ENCODE measurements around the gene CHAF1A. TPM values are rescaled to one million over a fixed set of nuclear protein-coding genes. Genes with fewer than 3 reads are reported as not detected.

Gene CHAF1A
- total and polyA plus RNA-seq, 7 experiments from 2014 or later, result 3.2 to 71.2 (median 12.4) TPM

- Histone ChIP-seq H3K27ac (ENCODE audit: low read depth, low read length) (no peak overlapping the region), H3K27me3 (ENCODE audit: control insufficient read depth in 2 of 2, insufficient read depth in 2 of 2, low read length in 2 of 2) (no peaks in the 10 kb centered on the region)
Observed at GRCh38 chr19:4491446-4491845, 89.0 kb downstream of the CHAF1A start.

DNA sequence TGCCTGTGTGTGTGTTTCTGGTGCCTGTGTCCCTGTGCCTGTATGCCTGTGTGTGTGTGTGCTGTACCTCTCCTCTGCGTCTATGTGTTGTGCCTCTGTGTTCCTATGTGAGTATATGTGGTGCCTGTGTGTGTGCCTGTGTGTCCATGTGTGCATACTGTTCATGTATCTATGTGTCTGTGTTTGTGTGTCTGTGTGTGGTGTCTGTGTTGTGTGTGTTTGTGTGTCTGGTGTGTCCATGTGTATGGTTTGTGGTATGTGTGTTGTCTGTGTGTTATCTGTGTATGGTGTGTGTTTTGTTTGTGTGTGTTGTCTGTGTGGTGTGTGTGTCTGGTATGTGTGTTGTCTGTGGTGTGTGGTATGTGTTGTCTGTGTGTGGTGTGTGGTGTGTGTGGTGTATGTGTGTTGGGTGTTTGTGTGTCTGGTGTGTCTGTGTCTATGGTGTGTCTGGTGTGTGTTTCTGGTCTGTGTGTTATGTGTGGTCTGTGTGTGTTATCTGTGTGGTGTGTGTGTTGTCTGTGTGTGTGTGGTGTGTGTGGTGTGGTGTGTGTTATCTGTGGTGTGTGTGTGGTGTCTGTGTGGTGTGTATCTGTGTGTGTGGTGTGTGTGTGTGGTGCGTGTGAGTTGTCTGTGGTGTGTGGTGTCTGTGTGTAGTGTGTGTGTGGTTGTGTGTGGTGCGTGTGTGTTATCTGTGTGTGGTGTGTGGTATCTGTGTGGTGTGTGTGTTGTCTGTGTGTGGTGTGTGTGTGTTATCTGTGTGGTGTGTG, 90.1 kb downstream of the CHAF1A start:
- no peak overlapping the region for H3K4me3 ChIP-seq (ENCODE audit: low read length)
- Mint-ChIP-seq H3K27ac (no peak overlapping the region), H3K4me1 (no peaks in the 10 kb centered on the region), H3K27me3 (no peaks in the 10 kb centered on the region), H3K4me3 (no peak overlapping the region), H3K36me3 (peaks cover 0 to 16% (median 5%) of the 10 kb centered on the region in 5 donors), H3K9me3 (no peaks in the 10 kb centered on the region)
- ChIA-PET CTCF (no interaction called here), POLR2A (no interaction called here)
- DNase-seq (no peak), ATAC-seq (no peak)
- intact Hi-C loops (cut with micrococcal nuclease), result no loop called here
- peaks cover 0 to 71% (median 0%) of the 10 kb centered on the region in 3 experiments for H3K36me3 ChIP-seq (ENCODE audit: control insufficient read depth in 2 of 3, insufficient read depth in 3 of 3, low read length in 3 of 3)
- H3K27ac ChIP-seq (ENCODE audit: low read depth, low read length), result no peak overlapping the region
- H3K27me3 ChIP-seq (ENCODE audit: control insufficient read depth in 2 of 2, insufficient read depth in 2 of 2, low read length in 2 of 2), result no peaks in the 10 kb centered on the region
- H3K4me1 ChIP-seq (ENCODE audit: control insufficient read depth in 2 of 2, insufficient read depth in 2 of 2, low read length in 2 of 2), result no peaks in the 10 kb centered on the region
- no peaks in the 10 kb centered on the region for H3K9me3 ChIP-seq (ENCODE audit: control insufficient read depth in 2 of 3, low read length in 3 of 3)

More at GRCh38 chr19:4491446-4491845, 89.0 kb downstream of the CHAF1A start:
- no peak for ATAC-seq
- H3K9me3 ChIP-seq (ENCODE audit: control insufficient read depth in 2 of 3, low read length in 3 of 3), result no peaks in the 10 kb centered on the region
- H3K4me3 Mint-ChIP-seq, result no peak overlapping the region
- no peaks in the 10 kb centered on the region for H3K27me3 Mint-ChIP-seq
- POLR2A ChIA-PET, result no interaction called here
- peaks cover 0 to 20% (median 9%) of the 10 kb centered on the region in 5 donors for H3K36me3 Mint-ChIP-seq
- no peak overlapping the region for H3K27ac Mint-ChIP-seq
- CTCF ChIA-PET, result no interaction called here
- peaks cover 0 to 68% (median 0%) of the 10 kb centered on the region in 3 experiments for H3K36me3 ChIP-seq (ENCODE audit: control insufficient read depth in 2 of 3, insufficient read depth in 3 of 3, low read length in 3 of 3)
- H3K4me1 ChIP-seq (ENCODE audit: control insufficient read depth in 2 of 2, insufficient read depth in 2 of 2, low read length in 2 of 2), result no peaks in the 10 kb centered on the region
- no peaks in the 10 kb centered on the region for H3K4me1 Mint-ChIP-seq
- no peak for DNase-seq
- no peaks in the 10 kb centered on the region for H3K9me3 Mint-ChIP-seq
- intact Hi-C loops (cut with micrococcal nuclease), result no loop called here
- no peak overlapping the region for H3K4me3 ChIP-seq (ENCODE audit: low read length)

Small RNAs within 50 kb of the gene (microRNA-seq; reads per million reads assigned to microRNA genes)
- 2.1 reads per million for gene MIR4746 (ENCODE audit: borderline microRNAs expressed)

Other genes with a start within 250 kb of the CHAF1A start
- gene CREB3L3, start 249.0 kb upstream of the CHAF1A start, total RNA-seq, result not detected
- not detected for gene CREB3L3, start 249.0 kb upstream of the CHAF1A start, polyA plus RNA-seq
- 10 to 100 TPM; 20.0 to 41.2 (median 26.0) TPM for gene SIRT6, start 220.1 kb upstream of the CHAF1A start, total RNA-seq
- 1 to 10 TPM; 1.1 to 3.9 TPM for gene SIRT6, start 220.1 kb upstream of the CHAF1A start, polyA plus RNA-seq
- 1 to 10 TPM in 4 of 5 experiments, under 1 TPM in 1; 0.75 to 2.8 (median 2.4) TPM for gene ANKRD24, start 220.0 kb upstream of the CHAF1A start, total RNA-seq
- gene ANKRD24, start 220.0 kb upstream of the CHAF1A start, polyA plus RNA-seq, result under 1 TPM in 1 of 2 donors, not detected in 1; 0.17 TPM
- gene EBI3, start 173.1 kb upstream of the CHAF1A start, total RNA-seq, result 1 to 10 TPM in 1 of 5 experiments, under 1 TPM in 1, not detected in 3; 0.44 to 8.8 TPM
- not detected for gene EBI3, start 173.1 kb upstream of the CHAF1A start, polyA plus RNA-seq
- 10 to 100 TPM; 28.5 to 42.1 (median 31.9) TPM for gene YJU2, start 155.6 kb upstream of the CHAF1A start, total RNA-seq
- 10 to 100 TPM; 24.4 to 44.7 TPM for gene YJU2, start 155.6 kb upstream of the CHAF1A start, polyA plus RNA-seq
- 1 to 10 TPM in 1 of 5 experiments, not detected in 4; 2.3 TPM for gene SHD, start 123.4 kb upstream of the CHAF1A start, total RNA-seq
- not detected for gene SHD, start 123.4 kb upstream of the CHAF1A start, polyA plus RNA-seq
- gene TMIGD2, start 100.3 kb upstream of the CHAF1A start, total RNA-seq, result 10 to 100 TPM; 22.3 to 50.5 (median 40.0) TPM
- 100 to 1,000 TPM in 1 of 2 donors, 10 to 100 TPM in 1; 99.4 to 107 TPM for gene TMIGD2, start 100.3 kb upstream of the CHAF1A start, polyA plus RNA-seq
- gene FSD1, start 98.0 kb upstream of the CHAF1A start, total RNA-seq, result 10 to 100 TPM in 1 of 5 experiments, 1 to 10 TPM in 4; 1.8 to 18.9 (median 3.4) TPM
- 1 to 10 TPM in 1 of 2 donors, under 1 TPM in 1; 0.95 to 2.0 TPM for gene FSD1, start 98.0 kb upstream of the CHAF1A start, polyA plus RNA-seq
- 10 to 100 TPM in 1 of 5 experiments, 1 to 10 TPM in 4; 2.6 to 11.8 (median 4.5) TPM for gene STAP2, start 63.8 kb upstream of the CHAF1A start, total RNA-seq
- 1 to 10 TPM; 2.4 to 4.9 TPM for gene STAP2, start 63.8 kb upstream of the CHAF1A start, polyA plus RNA-seq
- 10 to 100 TPM in 4 of 5 experiments, 1 to 10 TPM in 1; 9.5 to 24.4 (median 20.0) TPM for gene MPND, start 59.1 kb upstream of the CHAF1A start, total RNA-seq
- gene MPND, start 59.1 kb upstream of the CHAF1A start, polyA plus RNA-seq, result 1 to 10 TPM; 4.0 to 6.7 TPM
- 10 to 100 TPM; 37.1 to 77.0 (median 38.6) TPM for gene SH3GL1, start 2.1 kb upstream of the CHAF1A start, total RNA-seq
- gene SH3GL1, start 2.1 kb upstream of the CHAF1A start, polyA plus RNA-seq, result 10 to 100 TPM; 11.9 to 22.8 TPM
- gene UBXN6, start 55.2 kb downstream of the CHAF1A start, total RNA-seq, result 10 to 100 TPM; 49.2 to 68.6 (median 53.1) TPM
- 1 to 10 TPM; 5.4 to 7.9 TPM for gene UBXN6, start 55.2 kb downstream of the CHAF1A start, polyA plus RNA-seq
- gene HDGFL2, start 69.7 kb downstream of the CHAF1A start, total RNA-seq, result 10 to 100 TPM; 25.9 to 64.6 (median 34.6) TPM
- 10 to 100 TPM; 14.0 to 31.5 TPM for gene HDGFL2, start 69.7 kb downstream of the CHAF1A start, polyA plus RNA-seq
- under 1 TPM in 3 of 5 experiments, not detected in 2; 0.11 to 0.24 (median 0.16) TPM for gene PLIN4, start 115.8 kb downstream of the CHAF1A start, total RNA-seq
- gene PLIN4, start 115.8 kb downstream of the CHAF1A start, polyA plus RNA-seq, result under 1 TPM; 0.08 to 0.11 TPM
- 1 to 10 TPM in 3 of 5 experiments, under 1 TPM in 1, not detected in 1; 0.24 to 1.9 (median 1.8) TPM for gene PLIN5, start 132.6 kb downstream of the CHAF1A start, total RNA-seq
- under 1 TPM; 0.34 to 0.55 TPM for gene PLIN5, start 132.6 kb downstream of the CHAF1A start, polyA plus RNA-seq
- 1 to 10 TPM in 1 of 5 experiments, under 1 TPM in 2, not detected in 2; 0.34 to 1.6 (median 0.66) TPM for gene LRG1, start 137.4 kb downstream of the CHAF1A start, total RNA-seq
- gene LRG1, start 137.4 kb downstream of the CHAF1A start, polyA plus RNA-seq, result under 1 TPM in 1 of 2 donors, not detected in 1; 0.06 TPM
- gene SEMA6B, start 157.0 kb downstream of the CHAF1A start, total RNA-seq, result 1 to 10 TPM in 3 of 5 experiments, under 1 TPM in 2; 0.22 to 2.4 (median 2.1) TPM
- gene SEMA6B, start 157.0 kb downstream of the CHAF1A start, polyA plus RNA-seq, result not detected
- 10 to 100 TPM; 11.2 to 22.4 (median 20.6) TPM for gene TNFAIP8L1, start 236.9 kb downstream of the CHAF1A start, total RNA-seq
- 10 to 100 TPM in 1 of 2 donors, 1 to 10 TPM in 1; 8.0 to 20.5 TPM for gene TNFAIP8L1, start 236.9 kb downstream of the CHAF1A start, polyA plus RNA-seq